ENCODE data around the gene MGST2.

DNA sequence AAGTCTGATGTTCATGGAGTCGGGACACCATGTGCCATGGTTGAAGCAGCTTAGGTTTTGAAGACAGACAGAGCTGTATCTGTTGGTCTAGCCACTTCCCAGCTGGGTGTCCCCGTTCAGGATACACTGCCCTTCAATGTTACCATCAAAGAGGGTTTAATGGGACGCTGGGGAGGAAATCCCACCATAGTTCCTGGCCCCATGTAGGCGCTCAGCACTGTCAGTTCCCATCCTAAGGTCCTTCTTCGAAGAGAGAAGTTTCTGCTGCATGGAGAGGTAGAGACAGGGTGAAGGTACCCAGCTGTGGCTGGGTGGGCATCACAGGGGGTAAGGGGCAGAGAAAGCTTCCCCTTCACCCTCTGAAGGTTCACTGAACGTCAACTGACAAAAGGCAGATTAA lies 3.7 kb downstream of the MGST2 start:
- TF ChIP-seq POLR2A (IDR thresholded peaks at IDR 0.05) = no peak
- TF ChIP-seq, protein P1, sequence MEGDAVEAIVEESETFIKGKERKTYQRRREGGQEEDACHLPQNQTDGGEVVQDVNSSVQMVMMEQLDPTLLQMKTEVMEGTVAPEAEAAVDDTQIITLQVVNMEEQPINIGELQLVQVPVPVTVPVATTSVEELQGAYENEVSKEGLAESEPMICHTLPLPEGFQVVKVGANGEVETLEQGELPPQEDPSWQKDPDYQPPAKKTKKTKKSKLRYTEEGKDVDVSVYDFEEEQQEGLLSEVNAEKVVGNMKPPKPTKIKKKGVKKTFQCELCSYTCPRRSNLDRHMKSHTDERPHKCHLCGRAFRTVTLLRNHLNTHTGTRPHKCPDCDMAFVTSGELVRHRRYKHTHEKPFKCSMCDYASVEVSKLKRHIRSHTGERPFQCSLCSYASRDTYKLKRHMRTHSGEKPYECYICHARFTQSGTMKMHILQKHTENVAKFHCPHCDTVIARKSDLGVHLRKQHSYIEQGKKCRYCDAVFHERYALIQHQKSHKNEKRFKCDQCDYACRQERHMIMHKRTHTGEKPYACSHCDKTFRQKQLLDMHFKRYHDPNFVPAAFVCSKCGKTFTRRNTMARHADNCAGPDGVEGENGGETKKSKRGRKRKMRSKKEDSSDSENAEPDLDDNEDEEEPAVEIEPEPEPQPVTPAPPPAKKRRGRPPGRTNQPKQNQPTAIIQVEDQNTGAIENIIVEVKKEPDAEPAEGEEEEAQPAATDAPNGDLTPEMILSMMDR (IDR thresholded peaks at IDR 0.05) = no peak

Measured in prostate gland (tissue), 2 donors.